H1 (cell line): ENCODE data around the gene NBEA. TPM values are rescaled to one million over a fixed set of nuclear protein-coding genes. Genes with fewer than 3 reads are reported as not detected.

Experiments
- BRCA1 ChIP-seq: IDR thresholded peaks from 2 replicates; pipeline ENCODE4 v1.6.1; 2012; ENCODE audit warnings: low read depth, low read length, improper control_type of control experiment
- CTBP2 ChIP-seq: IDR thresholded peaks from 2 replicates; pipeline ENCODE4 v1.7.0; 2011; ENCODE audit warnings: borderline replicate concordance, mild to moderate bottlenecking, moderate library complexity, mixed read lengths, low read length; ENCODE audit not compliant: insufficient read depth, insufficient read length
- EGR1 ChIP-seq: IDR thresholded peaks from 2 replicates; pipeline ENCODE4 v1.6.1; 2011; ENCODE audit warnings: low read depth, low read length, borderline replicate concordance
- EZH2 ChIP-seq: fragments of 200-600 bp; sonication (generic); IDR thresholded peaks from 2 replicates; pipeline ENCODE4 v1.7.1; 2012; ENCODE audit warnings: low read depth, mild to moderate bottlenecking, moderate library complexity, low read length, inconsistent platforms; ENCODE audit not compliant: severe bottlenecking
- PHF8 ChIP-seq: fragments of 200-600 bp; sonication (generic); conservative IDR thresholded peaks from 2 replicates; pipeline ENCODE4 v1.7.1; 2012; ENCODE audit warnings: low read depth, mild to moderate bottlenecking, inconsistent platforms, low read length, moderate library complexity
- SP2 ChIP-seq: IDR thresholded peaks from 2 replicates; pipeline ENCODE4 v1.6.1; 2012; ENCODE audit warnings: mild to moderate bottlenecking, low read length, inconsistent platforms
- TAF7 ChIP-seq: optimal IDR thresholded peaks from 2 replicates; pipeline ENCODE3; 2011; ENCODE audit warnings: low read depth, mild to moderate bottlenecking, inconsistent platforms, low read length, moderate library complexity, borderline replicate concordance
- polyA plus RNA-seq, 7 experiments: library from polyadenylated mRNA; depleted of rRNA in 3 of 7; stranded (reverse) in 5 of 7; unstranded in 2 of 7; fragments of >200 nt in 5 of 7; fragments of 200-250 nt in 2 of 7; gene quantifications; 1 replicate in 5 of 7; 2 replicates in 1 of 7; 4 replicates in 1 of 7; pipeline versions ENCODE4 v1.2.1 to v1.2.3, GENCODE V29; 2011 to 2013; ENCODE audit warnings: missing spikeins in 2 of 7, mixed read lengths in 2 of 7
- total RNA-seq: library from RNA; stranded (reverse); fragmentation: NEBNext Ultra II Directional; extraction: Animal tissue kit (Norgen Biotek cat#: 25700); gene quantifications from 2 replicates; pipeline ENCODE4 v1.2.1, GENCODE V29; 2021

Gene NBEA
- total and polyA plus RNA-seq, 2 of the 8 experiments (the other 6 are each of a cell fraction or from before 2014, with no cell fraction given) = 14.2 to 21.5 TPM

DNA sequence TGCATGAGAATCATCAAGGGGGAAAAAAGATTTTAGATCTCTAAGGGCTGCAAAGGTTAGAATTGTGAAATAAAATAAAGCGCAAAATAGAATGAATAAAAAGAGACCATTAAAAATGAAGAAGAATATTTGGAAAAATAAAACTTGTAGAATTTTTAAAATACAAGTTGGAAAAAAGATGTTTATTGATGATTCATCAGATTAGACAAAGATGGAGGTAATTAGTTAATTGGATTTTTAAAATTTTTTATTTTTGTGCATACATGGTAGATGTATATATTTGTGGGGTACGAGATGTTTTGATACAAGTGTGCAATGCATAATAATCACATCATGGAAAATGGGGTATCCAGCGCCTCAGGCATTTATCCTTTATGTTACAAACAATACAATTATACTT lies 391.1 kb downstream of the NBEA start (continued):
- TF ChIP-seq CTBP2 (no peak), EGR1 (no peak), TAF7 (no peak), BRCA1 (no peak), EZH2 (no peak), SP2 (no peak), PHF8 (no peak)
